Neural cell (in vitro differentiated cells): Measurements from ENCODE around the gene SLC25A40. TPM values are rescaled to one million over a fixed set of nuclear protein-coding genes. Genes with fewer than 3 reads are reported as not detected.
"Not testable (repeated sequence)": the region's sequence is repeated elsewhere in the genome, so short reads cannot be mapped to it uniquely, and the experiment has no call there.

ENCODE experiments used
- H2AFZ ChIP-seq: fragments of 200-600, 300-800 bp; sonication (generic), shearing (Covaris generic); 2 replicates; pipeline ENCODE4 v1.6.0; 2014; ENCODE audit warnings: low read depth, mild to moderate bottlenecking, antibody characterized with exemption, low read length, moderate library complexity
- H3F3A ChIP-seq: fragments of 200-600 bp; shearing (Covaris generic); 2 replicates; pipeline ENCODE4 v1.6.1; 2016; ENCODE audit warnings: mild to moderate bottlenecking, moderate library complexity, mixed read lengths, antibody characterized with exemption, low read length; ENCODE audit not compliant: insufficient read depth, poor library complexity, severe bottlenecking
- H3K27ac ChIP-seq: fragments of 200-600, 300-800 bp; sonication (generic), shearing (Covaris generic); 2 replicates; pipeline ENCODE4 v1.5.1; 2014; ENCODE audit warnings: mild to moderate bottlenecking, low read length, moderate library complexity
- H3K27me3 ChIP-seq: fragments of 300-800, 200-600 bp; sonication (generic), shearing (Covaris generic); 2 replicates; pipeline ENCODE4 v1.6.0; 2014; ENCODE audit warnings: mild to moderate bottlenecking, low read depth, low read length, moderate library complexity; ENCODE audit not compliant: insufficient read depth
- H3K36me3 ChIP-seq: fragments of 300-800, 200-600 bp; sonication (generic), shearing (Covaris generic); 2 replicates; pipeline ENCODE4 v1.5.1; 2014; ENCODE audit warnings: mild to moderate bottlenecking, antibody characterized with exemption, low read length, moderate library complexity; ENCODE audit not compliant: insufficient read depth
- H3K4me2 ChIP-seq: fragments of 300-800, 200-600 bp; sonication (generic), shearing (Covaris generic); 2 replicates; pipeline ENCODE4 v1.6.0; 2014; ENCODE audit warnings: mild to moderate bottlenecking, low read length
- H3K4me3 ChIP-seq: fragments of 300-800, 200-600 bp; sonication (generic), shearing (Covaris generic); 2 replicates; pipeline ENCODE4 v1.5.1; 2014; ENCODE audit warnings: mild to moderate bottlenecking, low read length, moderate library complexity
- H3K79me2 ChIP-seq: fragments of 200-600 bp; shearing (Covaris generic); replicated peaks from 2 replicates; pipeline ENCODE4 v1.6.0; 2014; ENCODE audit warnings: mild to moderate bottlenecking, low read length, moderate library complexity; ENCODE audit not compliant: insufficient read depth
- H3K9ac ChIP-seq: fragments of 300-800, 200-600 bp; sonication (generic), shearing (Covaris generic); 2 replicates; pipeline ENCODE4 v1.6.1; 2016; ENCODE audit warnings: mild to moderate bottlenecking, low read length, mixed read lengths
- H3K9me2 ChIP-seq: fragments of 200-600 bp; shearing (Covaris generic); 2 replicates; pipeline ENCODE4 v1.6.1; 2016; ENCODE audit warnings: mild to moderate bottlenecking, low read length, mixed read lengths; ENCODE audit not compliant: insufficient read depth
- H3K9me3 ChIP-seq: fragments of 200-600, 300-800 bp; sonication (generic), shearing (Covaris generic); 2 replicates; pipeline ENCODE4 v1.6.1; 2016; ENCODE audit warnings: mild to moderate bottlenecking, mixed run types, low read length, moderate library complexity, mixed read lengths
- H4K20me1 ChIP-seq: fragments of 200-600 bp; shearing (Covaris generic); 2 replicates; pipeline ENCODE4 v1.6.1; 2016; ENCODE audit warnings: mild to moderate bottlenecking, mixed run types; ENCODE audit not compliant: insufficient read depth
- CTCF ChIP-seq: fragments of 450-650 bp; IDR thresholded peaks from 2 replicates; pipeline ENCODE4 v1.5.1; 2014; ENCODE audit warnings: antibody characterized with exemption, mild to moderate bottlenecking, moderate library complexity; ENCODE audit not compliant: poor library complexity, severe bottlenecking
- EP300 ChIP-seq: fragments of 450-650 bp; conservative IDR thresholded peaks from 2 replicates; pipeline ENCODE4 v1.6.1; 2014; ENCODE audit warnings: antibody characterized with exemption, mild to moderate bottlenecking, moderate library complexity; ENCODE audit not compliant: poor library complexity, severe bottlenecking
- EZH2 ChIP-seq: fragments of 200-600, 300-800 bp; shearing (Covaris generic), sonication (generic); IDR thresholded peaks from 2 replicates; pipeline ENCODE4 v1.6.1; 2014; ENCODE audit warnings: antibody characterized with exemption, low read length, borderline replicate concordance, mild to moderate bottlenecking; ENCODE audit not compliant: insufficient read depth, poor library complexity, severe bottlenecking
- MXI1 ChIP-seq: fragments of 450-650 bp; conservative IDR thresholded peaks from 2 replicates; pipeline ENCODE4 v1.6.1; 2014; ENCODE audit warnings: antibody characterized with exemption, mild to moderate bottlenecking; ENCODE audit not compliant: poor library complexity, severe bottlenecking
- POLR2AphosphoS5 ChIP-seq: IDR thresholded peaks from 2 replicates; pipeline ENCODE4 v1.6.1; 2012
- RAD21 ChIP-seq: fragments of 450-650 bp; conservative IDR thresholded peaks from 2 replicates; pipeline ENCODE4 v1.6.1; 2014; ENCODE audit warnings: antibody characterized with exemption, mild to moderate bottlenecking, moderate library complexity
- REST ChIP-seq: IDR thresholded peaks from 2 replicates; pipeline ENCODE4 v1.6.1; 2012; ENCODE audit warnings: borderline replicate concordance
- SMC3 ChIP-seq: fragments of 450-650 bp; conservative IDR thresholded peaks from 2 replicates; pipeline ENCODE4 v1.6.1; 2014; ENCODE audit warnings: antibody characterized with exemption, mild to moderate bottlenecking, moderate library complexity; ENCODE audit not compliant: poor library complexity
- TAF1 ChIP-seq: IDR thresholded peaks from 2 replicates; pipeline ENCODE4 v1.6.1; 2012; ENCODE audit warnings: low read depth
- polyA plus RNA-seq: library from polyadenylated mRNA; depleted of rRNA; stranded (reverse); fragments of >200 nt; gene quantifications from 2 replicates; pipeline ENCODE4 v1.2.3, GENCODE V29; 2014

The SLC25A40 gene
- polyA plus RNA-seq, 1 donor from 2014 or later, result 61.6 TPM

- no peaks in the 10 kb centered on the region for H3K9me3 ChIP-seq
- no peaks in the 10 kb centered on the region for H3K79me2 ChIP-seq
- H3K4me3 ChIP-seq, result no peak overlapping the region
- H3K9me2 ChIP-seq, result no peaks in the 10 kb centered on the region
- no peaks in the 10 kb centered on the region for H3K27me3 ChIP-seq
- H3F3A ChIP-seq, result no peaks in the 10 kb centered on the region
- H2AFZ ChIP-seq, result no peak overlapping the region
- TF ChIP-seq MXI1, result no peak
- no peak for TF ChIP-seq POLR2AphosphoS5
- TF ChIP-seq CTCF, result no peak
- no peak for TF ChIP-seq SMC3
- no peak for TF ChIP-seq REST
- TF ChIP-seq TAF1, result no peak
- TF ChIP-seq RAD21, result no peak
- no peak for TF ChIP-seq EZH2
- no peak for TF ChIP-seq EP300
- H3K27ac ChIP-seq, result no peak overlapping the region
- no peaks in the 10 kb centered on the region for H3K36me3 ChIP-seq
- H3K4me2 ChIP-seq, result no peak overlapping the region
- no peaks in the 10 kb centered on the region for H4K20me1 ChIP-seq
- H3K9ac ChIP-seq, result no peak overlapping the region
Measured at GRCh38 chr7:87831097-87831496, 45.1 kb downstream of the SLC25A40 start.

DNA sequence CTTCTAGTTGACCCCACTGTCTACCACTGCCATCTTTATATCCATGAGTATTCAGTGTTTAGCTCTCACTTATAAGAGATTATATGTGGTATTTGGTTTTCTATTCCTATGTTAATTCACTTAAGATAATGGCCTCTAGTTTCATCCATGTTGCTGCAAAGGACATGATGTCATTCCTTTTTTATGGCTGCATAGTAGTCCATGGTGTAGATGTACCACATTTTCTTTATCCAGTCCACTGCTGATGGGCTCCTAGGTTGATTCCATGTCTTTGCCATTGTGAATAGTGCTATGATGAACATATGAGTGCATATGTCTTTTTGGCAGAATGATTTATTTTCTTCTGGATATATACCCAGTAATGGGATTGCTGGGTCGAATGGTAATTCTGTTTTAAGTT, 47.8 kb downstream of the SLC25A40 start:
- not testable (repeated sequence) for H3K9me2 ChIP-seq, H3K79me2 ChIP-seq, H3K4me2 ChIP-seq, H3K4me3 ChIP-seq, H3K9ac ChIP-seq, H3K36me3 ChIP-seq, H4K20me1 ChIP-seq, H2AFZ ChIP-seq, H3F3A ChIP-seq, H3K9me3 ChIP-seq, H3K27me3 ChIP-seq, H3K27ac ChIP-seq

GRCh38 chr7:87825369-87825768, 50.8 kb downstream of the SLC25A40 start:
- not testable (repeated sequence) for H3K9me2 ChIP-seq, H2AFZ ChIP-seq, H3K79me2 ChIP-seq, H3K9me3 ChIP-seq, H3K27me3 ChIP-seq, H4K20me1 ChIP-seq, H3F3A ChIP-seq, H3K9ac ChIP-seq, H3K4me2 ChIP-seq, H3K27ac ChIP-seq, H3K36me3 ChIP-seq, H3K4me3 ChIP-seq

DNA sequence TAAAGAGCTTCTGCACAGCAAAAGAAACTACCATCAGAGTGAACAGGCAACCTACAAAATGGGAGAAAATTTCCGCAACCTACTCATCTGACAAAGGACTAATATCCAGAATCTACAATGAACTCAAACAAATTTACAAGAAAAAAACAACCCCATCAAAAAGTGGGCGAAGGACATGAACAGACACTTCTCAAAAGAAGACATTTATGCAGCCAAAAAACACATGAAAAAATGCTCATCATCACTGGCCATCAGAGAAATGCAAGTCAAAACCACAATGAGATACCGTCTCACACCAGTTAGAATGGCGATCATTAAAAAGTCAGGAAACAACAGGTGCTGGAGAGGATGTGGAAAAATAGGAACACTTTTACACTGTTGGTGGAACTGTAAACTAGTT, 54.1 kb downstream of the SLC25A40 start:
- H2AFZ ChIP-seq, H3K36me3 ChIP-seq, H3K27me3 ChIP-seq, H4K20me1 ChIP-seq, H3K27ac ChIP-seq, H3K4me3 ChIP-seq, H3K4me2 ChIP-seq, H3K9ac ChIP-seq, H3F3A ChIP-seq, H3K79me2 ChIP-seq, H3K9me3 ChIP-seq, H3K9me2 ChIP-seq: not testable (repeated sequence)
